Fibroblast of skin of left quadriceps (primary cell): Measurements from ENCODE around the gene LNP1.
A peak's percentile ranks its signal among the peaks of the same experiment; 100 is the strongest.
"Not testable (repeated sequence)": the region's sequence is repeated elsewhere in the genome, so short reads cannot be mapped to it uniquely, and the experiment has no call there.

Experiments used
- DNase-seq, 2 experiments: peaks; one replicate each; pipeline ENCODE4 v3.0.0-alpha.2; 2013; ENCODE audit warnings: low read depth in 2 of 2

Gene LNP1

DNA sequence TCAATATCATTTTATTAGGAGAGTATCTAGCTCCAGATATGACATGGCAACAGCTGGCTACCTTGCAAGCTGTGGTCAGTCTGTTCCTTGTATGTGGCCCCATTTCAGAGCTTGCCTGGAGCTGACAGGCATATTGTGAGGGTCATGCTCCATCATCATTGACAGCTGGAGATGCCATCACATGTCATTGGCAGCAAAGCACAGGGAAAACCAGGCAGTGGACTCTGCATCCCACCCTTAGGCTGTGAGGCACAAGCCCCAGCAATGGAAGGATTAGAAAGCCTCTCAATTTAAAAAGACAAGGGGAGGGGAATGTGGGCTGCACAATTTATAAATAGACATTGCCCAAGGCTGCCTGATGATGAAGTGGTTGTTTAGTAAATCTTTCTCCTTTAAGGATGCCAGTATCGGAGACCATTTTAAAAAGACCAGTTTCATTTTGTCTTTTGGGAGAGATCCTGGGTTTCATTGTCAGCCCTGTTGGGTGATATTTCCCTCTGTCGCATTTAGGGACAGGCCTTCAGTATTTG is 27.9 kb downstream of the LNP1 start:
- DNase-seq, result no peak

DNA sequence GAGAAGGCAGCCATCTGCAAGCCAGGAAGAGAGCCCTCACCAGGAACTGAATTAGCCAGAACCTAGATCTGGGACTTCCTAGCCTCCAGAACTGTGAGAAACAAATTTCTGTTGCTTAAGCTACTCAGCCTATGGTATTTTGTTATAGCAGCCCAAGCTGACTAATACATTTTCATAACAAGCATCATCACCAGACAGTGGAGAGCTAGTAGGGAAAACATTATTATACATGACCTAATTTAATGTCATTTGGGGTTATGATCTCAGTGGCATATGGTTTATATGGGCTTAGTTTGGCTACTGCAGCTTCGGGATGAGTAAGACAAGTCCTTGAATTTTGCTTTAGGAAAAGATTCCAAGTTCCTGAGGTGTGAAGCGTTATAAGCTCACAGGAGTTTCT is 35.6 kb downstream of the LNP1 start:
- DNase-seq, result no peak

DNA sequence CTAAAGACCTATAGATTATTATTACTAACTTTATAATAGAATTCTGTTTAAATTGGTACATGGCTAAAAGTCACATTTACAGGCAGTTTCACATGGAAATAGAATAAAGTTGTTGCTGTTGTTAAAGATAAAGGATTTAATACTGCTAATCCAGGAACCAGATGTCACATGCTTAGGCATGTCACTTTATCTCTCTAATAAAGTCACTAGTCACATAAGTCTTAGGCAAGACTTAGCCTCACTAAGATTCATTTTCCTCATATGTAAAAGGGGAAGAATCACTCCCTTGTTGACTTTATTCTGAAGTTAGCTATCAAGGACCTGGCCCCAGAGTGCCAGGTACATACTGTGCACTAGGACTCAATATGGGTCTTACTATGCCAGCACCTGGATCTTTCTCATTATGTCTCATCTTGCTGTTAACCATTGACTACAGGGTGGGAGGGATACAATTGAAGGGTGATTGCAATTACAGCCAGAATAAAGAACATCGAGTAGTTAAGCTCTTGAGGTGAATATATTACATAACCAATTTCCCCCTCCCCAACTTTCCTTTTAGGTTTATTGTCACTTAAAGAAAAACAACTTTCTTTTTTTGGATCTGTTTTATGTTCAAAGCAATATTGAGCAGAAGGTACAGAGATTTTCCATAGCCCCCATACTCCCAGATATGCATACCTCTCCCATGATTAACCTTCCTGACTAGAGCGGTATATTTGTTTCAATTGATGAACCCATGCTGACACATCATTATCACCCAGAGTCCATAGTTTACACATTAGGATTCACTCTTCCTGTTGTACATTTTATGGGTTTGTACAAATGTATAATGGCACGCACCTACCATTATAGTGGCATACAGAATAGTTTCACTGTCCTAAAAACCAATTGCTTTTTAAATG is 36.6 kb downstream of the LNP1 start:
- no peak for DNase-seq

DNA sequence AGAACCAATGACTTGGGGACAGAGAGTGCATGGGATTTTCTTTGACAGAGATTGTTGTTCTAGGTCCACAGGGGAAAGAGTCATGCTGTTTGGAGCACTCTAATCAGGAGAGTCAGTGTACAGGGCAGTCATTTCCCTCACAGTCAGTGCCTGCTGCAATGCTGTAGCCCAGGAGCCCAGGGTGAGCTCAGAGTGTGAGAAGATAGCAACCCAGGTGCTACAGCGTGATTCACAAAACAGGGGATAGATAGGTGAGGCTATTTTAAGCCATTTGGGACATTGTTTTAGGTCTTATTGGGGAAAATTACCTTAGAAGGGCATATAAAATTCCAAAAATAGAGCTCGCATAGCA is 37.3 kb downstream of the LNP1 start:
- no peak for DNase-seq

DNA sequence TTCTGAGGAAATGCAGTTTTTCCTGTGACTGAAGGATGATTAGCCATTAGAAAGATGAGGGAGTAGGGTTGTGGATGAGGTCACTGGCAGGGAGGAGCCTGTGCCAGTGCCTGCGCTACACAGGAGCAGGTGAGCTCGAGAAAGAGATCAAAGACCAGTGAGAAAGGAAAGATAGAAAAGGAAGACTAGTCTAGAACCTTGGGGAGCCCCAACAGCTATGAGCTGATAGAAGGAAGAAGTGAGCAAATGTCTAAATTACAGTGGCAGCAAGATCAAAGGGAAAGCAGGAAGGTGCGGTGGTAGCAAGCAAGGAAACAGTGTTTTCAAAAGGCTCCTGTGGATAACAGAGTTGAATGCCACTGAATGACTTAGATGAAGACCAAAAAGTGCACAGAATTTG is 39.6 kb downstream of the LNP1 start:
- DNase-seq, result no peak

DNA sequence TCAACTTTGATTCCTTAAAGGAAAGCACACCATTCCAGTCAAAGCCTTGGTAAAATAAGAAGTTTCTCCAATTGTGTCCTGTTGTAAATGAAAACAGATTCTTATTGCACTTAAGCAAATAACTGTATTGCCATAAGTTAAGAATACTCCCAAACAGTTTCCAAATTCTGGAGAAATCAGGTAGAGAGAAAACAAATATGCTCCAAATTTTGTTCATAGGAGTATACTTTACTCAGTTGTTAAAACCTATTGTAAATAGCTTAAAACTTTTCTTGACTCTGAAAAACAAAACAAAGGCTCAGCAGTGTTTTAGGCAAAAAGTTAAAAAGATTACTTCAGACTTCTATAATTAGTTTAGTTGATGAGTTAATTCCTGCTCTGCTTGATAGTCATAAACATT is 42.4 kb downstream of the LNP1 start:
- no peak for DNase-seq

DNA sequence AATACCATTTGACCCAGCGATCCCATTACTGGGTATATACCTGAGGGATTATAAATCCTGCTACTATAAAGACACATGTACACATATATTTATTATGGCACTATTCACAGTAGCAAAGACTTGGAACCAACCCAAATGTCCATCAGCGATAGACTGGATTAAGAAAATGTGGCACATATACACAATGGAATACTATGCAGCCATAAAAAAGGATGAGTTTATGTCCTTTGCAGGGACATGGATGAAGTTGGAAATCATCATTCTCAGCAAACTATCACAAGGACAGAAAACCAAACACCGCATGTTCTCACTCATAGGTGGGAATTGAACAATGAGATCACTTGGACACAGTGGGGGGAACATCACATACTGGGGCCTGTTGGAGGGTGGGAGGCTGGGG is 45.7 kb downstream of the LNP1 start:
- not testable (repeated sequence) for DNase-seq

DNA sequence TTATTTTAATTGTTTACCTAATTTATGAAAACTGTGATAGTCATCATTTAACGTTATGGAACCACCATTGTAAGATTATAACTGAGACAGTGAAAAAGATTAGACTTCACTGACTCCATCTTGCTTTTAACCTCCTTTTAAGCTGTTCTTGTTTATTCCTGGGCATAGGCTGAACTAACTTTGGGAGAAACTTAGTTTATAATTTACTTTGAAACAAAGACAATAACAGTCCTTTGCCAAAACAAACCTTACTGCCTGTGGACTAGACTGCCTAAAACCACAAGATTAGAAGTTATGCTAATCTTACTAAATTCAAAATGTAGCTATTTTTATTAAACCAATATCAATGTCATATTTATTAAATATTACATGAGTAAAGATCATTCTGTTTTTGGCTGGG is 46.7 kb downstream of the LNP1 start:
- no peak for DNase-seq

DNA sequence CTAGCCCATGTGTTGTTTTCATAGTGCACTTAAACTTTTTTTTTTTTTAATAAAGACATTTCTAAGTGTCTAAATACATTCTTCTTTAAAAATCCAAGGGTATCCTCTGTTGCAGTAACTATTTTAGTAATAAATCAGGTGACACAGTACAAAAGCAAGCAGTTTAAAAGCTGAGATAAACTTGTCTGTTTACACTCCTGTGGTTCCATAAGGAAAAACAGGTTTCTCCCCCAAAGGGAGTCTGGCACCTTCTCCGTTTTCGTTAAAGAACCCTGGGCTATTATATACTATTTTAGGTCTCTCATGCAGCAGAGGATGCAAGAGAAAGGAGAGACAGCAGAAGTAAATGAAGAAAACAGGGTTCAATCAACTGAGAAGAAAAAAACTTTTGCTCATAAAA is 47.9 kb downstream of the LNP1 start:
- DNase-seq, result no peak

DNA sequence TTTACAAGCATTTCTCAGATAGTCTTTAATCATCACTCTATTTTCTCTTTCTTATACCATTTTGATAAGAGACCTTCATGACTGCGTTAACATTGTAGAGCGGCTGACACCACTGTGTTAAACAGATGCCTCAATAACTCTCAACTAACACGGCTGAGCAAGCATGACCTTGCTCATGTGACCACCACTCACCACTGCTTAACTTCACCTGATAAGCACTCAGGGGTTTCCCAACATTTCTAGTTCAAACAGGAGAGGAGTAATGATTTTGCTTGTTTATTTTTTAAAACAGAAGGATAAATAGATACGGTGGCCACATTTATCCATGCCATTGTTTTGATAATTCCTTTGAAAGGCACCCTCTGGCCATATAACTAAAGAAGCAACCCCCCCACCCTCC is 53.3 kb downstream of the LNP1 start:
- no peak for DNase-seq

DNA sequence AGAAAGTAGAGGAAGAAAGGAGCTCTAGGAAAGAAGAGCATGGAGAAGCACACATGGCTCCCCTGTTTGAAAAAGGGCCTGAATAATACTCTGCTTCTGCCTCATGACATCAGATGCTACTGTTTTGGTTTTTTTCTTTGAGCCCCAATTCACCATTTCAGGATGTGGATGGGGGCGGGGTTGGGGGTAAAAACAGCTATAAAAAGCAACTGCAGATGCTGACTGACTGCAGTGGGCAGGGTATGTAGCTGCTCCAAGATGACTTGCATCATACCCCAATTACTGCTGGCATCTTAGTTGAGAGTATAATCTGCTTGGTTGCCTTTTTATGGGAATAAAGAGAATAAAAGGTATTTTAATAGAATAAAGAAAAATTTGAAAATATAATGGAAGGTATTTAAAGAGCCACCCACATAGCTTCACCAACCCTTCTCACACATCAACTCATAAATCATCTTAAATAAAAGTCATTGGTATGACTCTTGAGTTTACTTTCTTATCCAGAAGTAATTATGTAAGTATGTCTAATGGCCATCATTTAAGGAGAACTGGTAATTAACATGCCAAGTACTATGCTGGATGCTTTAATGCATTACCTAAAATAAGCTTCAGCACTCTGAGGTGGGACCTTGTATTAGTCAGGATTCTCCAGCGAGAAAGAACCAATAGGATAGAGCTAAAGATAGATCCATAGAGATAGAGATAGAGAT is 54.7 kb downstream of the LNP1 start:
- no peak for DNase-seq

DNA sequence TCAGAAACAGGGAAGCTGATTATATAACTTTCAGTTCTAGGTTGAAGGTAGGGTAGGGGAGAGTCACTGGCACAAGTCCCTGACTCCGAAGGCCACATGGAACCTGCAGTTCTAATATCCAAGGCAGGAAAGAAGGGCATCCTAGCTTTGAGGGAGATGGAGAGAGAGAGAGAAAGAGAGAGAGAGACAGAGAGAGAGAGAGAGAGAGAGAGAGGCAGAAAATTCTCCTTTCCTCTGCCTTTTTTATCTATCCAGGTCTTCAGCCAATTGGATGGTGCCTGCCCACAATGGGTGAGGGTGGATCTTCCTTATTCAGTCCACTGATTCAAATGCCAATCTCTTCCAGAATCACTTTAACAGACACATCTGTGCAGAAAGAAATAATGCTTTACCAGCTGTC is 55.4 kb downstream of the LNP1 start:
- DNase-seq, result no peak

DNA sequence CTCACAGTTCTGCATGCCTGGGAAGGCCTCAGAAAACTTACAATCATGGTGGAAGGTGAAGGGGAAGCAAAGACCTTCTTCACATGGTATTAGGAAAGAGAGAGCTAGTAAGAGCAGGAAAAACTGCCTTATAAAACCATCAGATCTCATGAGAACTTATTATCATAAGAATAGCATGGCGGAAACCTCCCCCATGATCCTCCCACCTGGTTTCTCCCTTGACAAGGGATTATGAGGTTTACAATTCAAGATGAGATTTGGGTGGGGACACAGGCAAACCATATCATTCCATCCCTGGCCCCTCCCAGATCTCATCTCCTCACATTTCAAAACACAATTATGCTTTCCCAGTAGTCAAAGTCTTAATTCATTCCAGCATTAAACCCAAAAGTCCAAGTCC is 56.5 kb downstream of the LNP1 start:
- no peak for DNase-seq

DNA sequence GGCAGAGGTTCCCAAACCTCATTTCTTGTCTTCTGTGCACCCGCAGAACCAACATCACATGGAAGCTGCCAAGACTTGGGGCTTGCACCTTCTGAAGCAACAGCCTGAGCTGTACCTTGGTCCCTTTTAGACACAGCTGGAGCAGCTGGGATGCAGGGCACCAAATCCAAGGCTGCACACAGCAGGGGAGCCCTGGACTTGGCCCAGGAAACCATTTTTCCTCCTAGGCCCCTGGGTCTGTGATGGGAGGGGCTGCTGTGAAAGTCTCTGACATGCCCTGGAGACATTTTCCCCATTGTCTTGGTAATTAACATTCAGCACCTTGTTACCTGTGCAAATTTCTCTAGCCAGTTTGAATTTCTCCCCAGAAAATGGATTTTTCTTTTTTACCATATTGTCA is 57.5 kb downstream of the LNP1 start:
- DNase-seq, result no peak

DNA sequence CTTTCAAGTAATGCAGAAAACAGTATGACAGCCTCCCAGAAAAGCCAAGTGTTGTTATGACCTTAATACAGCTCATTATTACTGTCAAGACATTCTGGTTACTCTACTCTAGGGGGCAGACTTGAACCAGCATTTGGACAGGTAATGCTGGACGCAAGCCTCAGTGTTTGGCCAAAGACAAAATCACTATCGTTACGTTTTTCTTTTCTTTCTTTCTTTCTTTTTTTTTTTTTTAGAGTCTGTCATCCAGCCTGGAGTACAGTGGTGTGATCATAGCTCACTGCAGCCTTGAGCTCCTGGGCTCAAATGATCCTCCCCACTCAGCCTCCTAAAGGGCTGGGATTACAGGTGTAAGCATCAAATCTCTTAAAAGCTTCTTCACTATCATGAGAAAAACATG is 61.7 kb downstream of the LNP1 start:
- DNase-seq, result peak; percentile 48 to 54

DNA sequence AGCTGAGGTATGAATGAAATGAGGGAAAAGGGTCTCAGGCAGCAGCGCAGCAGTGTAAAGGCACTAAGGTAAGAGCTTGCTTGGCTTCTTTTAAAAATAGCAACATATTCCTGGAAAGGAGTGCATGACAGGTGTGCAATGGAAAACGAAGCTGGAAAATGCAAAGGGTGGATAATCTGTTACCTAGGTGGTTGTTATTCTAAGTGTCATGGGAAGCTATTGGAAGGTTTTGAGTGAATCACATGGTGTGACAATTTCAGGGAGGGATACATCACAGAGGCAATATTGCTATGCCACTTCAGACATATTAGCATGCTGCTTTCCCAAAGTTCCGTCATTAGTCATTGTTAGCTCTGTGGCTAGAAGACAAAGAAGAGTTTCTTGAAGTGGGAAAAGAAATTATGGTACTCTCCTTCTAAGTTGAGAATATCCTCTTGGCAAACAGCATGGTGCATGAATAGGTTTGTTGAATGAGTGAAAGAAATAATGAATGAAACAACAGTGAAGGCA is 62.4 kb downstream of the LNP1 start:
- no peak for DNase-seq

DNA sequence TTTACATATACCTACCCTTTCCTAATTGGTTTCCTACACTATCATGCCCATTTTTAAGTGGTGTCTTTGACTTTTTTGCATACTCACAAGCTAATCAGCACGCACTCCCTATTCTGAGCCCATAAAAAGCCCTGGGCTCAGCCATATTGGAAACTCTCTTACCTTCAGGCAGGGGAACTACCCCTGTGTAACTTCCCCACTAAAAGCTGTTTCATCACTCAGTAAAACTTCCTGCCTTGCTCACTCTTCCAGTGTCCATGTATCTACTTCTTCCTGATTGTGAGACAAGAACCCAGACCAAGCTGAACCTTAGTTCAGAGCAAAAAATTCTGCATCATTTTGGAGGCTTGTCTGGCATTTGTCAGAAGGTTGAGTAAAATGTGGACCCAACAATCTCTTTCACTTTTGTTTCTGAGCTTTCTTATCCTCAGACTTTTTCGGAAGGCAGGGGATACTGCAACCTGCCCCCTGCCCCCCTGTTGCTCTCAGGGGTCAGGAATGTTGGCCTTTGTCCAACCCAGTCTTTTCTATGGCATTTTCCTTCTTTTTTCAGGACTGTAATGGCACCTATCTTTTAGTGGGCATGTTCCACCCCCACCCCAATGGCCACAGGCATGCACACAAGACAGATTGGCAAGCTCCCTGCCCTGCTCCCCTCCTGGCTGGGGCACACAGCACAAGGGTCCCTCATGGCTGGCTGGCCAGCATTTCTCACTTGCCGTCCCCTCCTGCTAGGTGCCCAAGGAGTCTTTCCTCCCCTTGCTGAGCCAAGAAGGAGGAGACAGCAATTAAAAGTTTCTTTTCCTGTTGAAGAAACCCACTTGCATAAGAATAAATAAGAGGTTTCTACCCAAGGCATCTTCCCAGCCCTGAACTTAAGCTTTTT is 64.8 kb downstream of the LNP1 start:
- DNase-seq, result no peak

DNA sequence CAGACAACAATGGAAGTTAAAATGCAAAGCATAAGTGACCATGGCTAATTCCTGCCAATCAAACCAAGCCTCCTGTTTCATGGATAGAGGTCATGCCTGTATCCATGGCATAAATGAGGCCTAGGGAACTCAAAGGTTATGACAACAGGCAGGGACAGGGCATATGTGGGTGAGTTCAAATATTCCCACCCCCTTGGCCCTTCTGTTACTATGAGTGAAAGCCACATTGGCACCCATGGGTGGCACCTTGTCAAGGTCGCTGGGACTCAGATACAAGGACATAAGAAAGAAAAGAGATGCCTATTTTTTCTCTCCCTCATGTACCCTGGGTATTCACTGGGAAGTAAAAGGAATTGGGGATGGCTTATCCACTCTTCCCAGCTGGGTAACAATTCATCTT is 65.8 kb downstream of the LNP1 start:
- DNase-seq, result no peak

DNA sequence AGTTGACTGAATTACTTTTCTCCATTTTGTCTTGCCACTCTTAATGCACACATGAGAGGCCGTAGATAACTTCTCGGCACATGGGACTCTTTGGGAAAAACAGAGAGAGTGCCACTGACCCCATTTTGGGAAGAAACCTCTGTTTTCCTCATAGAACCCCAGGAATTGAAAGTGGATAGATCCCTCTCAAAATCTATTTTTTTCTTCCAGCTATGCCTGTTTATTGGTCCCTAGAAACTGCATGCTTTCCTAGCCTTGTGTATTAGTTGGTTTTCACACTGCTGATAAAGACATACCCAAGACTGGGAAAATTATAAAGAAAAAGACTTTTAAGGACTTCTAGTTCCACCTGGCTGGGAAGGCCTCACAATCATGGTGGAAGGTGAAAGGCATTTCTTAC is 67.3 kb downstream of the LNP1 start:
- no peak for DNase-seq

DNA sequence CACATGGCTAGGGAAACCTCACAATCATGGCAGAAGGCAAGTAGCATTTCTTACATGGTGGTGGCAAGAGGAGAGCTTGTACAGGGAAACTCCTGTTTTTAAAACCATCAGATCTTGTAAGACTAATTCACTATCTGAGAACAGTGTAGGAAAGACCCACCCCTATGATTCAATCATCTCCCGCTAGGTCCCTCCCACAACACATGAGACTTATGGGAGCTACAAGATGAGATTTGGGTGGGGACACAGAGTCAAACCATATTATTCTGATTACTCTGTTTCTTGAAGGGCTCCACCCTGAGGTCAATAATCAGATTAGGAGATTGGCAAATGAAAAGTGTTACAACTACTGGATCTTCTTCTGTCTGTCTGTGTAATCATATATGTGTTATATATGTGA is 69.6 kb downstream of the LNP1 start:
- DNase-seq, result no peak

DNA sequence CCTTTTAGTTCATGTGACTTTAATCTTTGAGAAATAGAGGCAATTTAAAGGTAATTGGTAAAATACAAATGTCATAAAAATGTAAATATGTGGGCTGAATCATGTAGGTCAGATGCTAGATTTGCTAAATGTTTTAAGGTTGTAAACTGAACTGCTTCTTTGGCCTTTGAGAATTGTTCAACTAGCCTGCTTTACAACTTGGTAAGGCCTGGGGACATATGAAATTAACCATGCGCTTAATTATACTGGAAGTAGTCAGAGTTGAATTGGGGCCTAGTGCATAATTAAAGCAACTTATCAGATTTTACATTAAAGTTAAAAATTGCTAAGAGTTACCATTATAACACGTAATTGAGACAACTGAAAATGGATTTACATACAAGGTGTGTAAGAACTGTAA is 70.1 kb downstream of the LNP1 start:
- DNase-seq, result no peak

DNA sequence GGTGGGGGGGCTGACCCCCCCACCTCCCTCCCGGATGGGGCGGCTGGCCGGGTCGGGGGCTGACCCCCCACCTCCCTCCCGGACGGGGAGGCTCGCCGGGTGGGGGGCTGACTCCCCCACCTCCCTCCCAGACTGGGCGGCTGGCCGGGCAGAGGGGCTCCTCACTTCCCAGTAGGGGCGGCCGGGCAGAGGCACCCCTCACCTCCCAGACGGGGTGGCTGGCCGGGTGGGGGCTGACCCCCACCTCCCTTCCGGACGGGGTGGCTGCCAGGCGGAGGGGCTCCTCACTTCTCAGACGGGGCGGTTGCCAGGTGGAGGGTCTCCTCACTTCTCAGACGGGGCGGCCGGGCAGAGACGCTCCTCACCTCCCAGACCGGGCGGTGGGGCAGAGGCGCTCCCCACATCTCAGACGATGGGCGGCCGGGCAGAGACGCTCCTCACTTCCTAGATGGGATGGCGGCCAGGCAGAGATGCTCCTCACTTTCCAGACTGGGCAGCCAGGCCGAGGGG is 76.6 kb downstream of the LNP1 start:
- not testable (repeated sequence) for DNase-seq
